Progenitor cell of endocrine pancreas (in vitro differentiated cells): ENCODE measurements around the gene EIF3B. TPM values are rescaled to one million over a fixed set of nuclear protein-coding genes. Genes with fewer than 3 reads are reported as not detected.
"Not testable (repeated sequence)": the region's sequence is repeated elsewhere in the genome, so short reads cannot be mapped to it uniquely, and the experiment has no call there.

Source experiments
- DNase-seq: peaks from one replicate; pipeline ENCODE4 v3.0.0; 2021; ENCODE audit warnings: low spot score; ENCODE audit not compliant: unreplicated experiment
- H3K27ac Mint-ChIP-seq: 2 replicates; pipeline ENCODE4 v1.8.0; 2021; ENCODE audit warnings: mild to moderate bottlenecking, moderate library complexity, mixed read lengths
- H3K27me3 Mint-ChIP-seq: 2 replicates; pipeline ENCODE4 v1.8.0; 2021; ENCODE audit warnings: mixed read lengths
- H3K36me3 Mint-ChIP-seq: 2 replicates; pipeline ENCODE4 v1.8.0; 2022; ENCODE audit warnings: mixed read lengths; ENCODE audit not compliant: insufficient read depth
- H3K4me1 Mint-ChIP-seq: 2 replicates; pipeline ENCODE4 v1.8.0; 2021; ENCODE audit warnings: low read depth, mixed read lengths
- H3K4me3 Mint-ChIP-seq: 2 replicates; pipeline ENCODE4 v1.8.0; 2021; ENCODE audit warnings: low read depth, mild to moderate bottlenecking, moderate library complexity, mixed read lengths
- H3K9me3 Mint-ChIP-seq: 2 replicates; pipeline ENCODE4 v1.8.0; 2021; ENCODE audit warnings: low read depth, mixed read lengths
- CTCF ChIP-seq: fragments of 200-600 bp; sonication (generic); IDR thresholded peaks from one replicate; pipeline ENCODE4 v1.5.0; 2021; ENCODE audit warnings: antibody characterized with exemption, mild to moderate bottlenecking; ENCODE audit not compliant: unreplicated experiment
- total RNA-seq: library from RNA; stranded (reverse); gene quantifications from 2 replicates; pipeline ENCODE4 v1.2.1, GENCODE V29; 2021

Gene EIF3B
- total RNA-seq, 1 donor from 2014 or later = 158 TPM

GRCh38 chr7:2312267-2312929, 42.2 kb upstream of the EIF3B start:
- no peaks in the 10 kb centered on the region for H3K27me3 Mint-ChIP-seq
- peaks cover 5% of the 10 kb centered on the region for H3K4me1 Mint-ChIP-seq
- H3K4me3 Mint-ChIP-seq = peak overlapping the region; percentile 60
- H3K36me3 Mint-ChIP-seq = peaks cover 1% of the 10 kb centered on the region
- no peak for DNase-seq
- TF ChIP-seq CTCF = no peak
- peak overlapping the region; percentile 81 for H3K27ac Mint-ChIP-seq
- no peaks in the 10 kb centered on the region for H3K9me3 Mint-ChIP-seq

DNA sequence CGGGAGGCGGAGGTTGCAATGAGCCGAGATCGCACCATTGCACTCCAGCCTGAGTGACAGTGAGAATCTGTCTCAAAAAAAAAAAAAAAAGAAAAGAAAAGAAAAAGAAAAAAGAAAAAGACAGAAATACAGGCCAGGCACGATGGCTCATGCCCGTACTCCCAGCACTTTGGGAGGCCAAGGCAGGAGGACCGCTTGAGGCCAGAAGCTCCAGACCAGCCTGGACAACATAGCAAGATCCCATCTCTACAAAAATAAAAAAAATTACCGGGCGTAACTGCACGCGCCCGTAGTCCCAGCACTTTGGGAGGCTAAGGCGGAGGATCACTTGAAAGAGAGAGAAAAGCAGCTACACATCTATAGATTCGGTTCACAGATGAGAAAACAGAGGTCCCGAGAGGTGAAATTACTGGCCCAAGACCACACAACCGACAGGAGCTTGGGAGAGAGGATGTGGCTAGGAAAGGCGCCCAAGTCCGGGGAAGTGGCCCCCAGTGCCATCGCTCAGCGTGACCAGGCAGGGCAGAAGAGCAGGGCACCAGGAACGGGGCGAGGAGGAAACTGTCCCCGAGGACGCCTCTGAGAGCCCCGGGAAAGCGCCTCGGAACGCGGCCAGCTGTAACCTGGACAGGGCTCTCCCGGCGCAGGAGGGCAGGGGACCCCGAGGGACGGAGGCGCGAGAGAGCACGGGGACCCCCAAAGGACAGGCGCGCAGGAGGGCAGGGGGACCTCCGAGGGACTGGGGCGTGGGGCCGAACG, 41.0 kb upstream of the EIF3B start:
- peaks cover 1% of the 10 kb centered on the region for H3K36me3 Mint-ChIP-seq
- H3K9me3 Mint-ChIP-seq = no peaks in the 10 kb centered on the region
- peak overlapping the region; percentile 88 for H3K27ac Mint-ChIP-seq
- TF ChIP-seq CTCF = no peak
- peak overlapping the region; percentile 89 for H3K4me3 Mint-ChIP-seq
- peaks cover 5% of the 10 kb centered on the region for H3K4me1 Mint-ChIP-seq
- DNase-seq = no peak
- H3K27me3 Mint-ChIP-seq = peaks cover 4% of the 10 kb centered on the region

DNA sequence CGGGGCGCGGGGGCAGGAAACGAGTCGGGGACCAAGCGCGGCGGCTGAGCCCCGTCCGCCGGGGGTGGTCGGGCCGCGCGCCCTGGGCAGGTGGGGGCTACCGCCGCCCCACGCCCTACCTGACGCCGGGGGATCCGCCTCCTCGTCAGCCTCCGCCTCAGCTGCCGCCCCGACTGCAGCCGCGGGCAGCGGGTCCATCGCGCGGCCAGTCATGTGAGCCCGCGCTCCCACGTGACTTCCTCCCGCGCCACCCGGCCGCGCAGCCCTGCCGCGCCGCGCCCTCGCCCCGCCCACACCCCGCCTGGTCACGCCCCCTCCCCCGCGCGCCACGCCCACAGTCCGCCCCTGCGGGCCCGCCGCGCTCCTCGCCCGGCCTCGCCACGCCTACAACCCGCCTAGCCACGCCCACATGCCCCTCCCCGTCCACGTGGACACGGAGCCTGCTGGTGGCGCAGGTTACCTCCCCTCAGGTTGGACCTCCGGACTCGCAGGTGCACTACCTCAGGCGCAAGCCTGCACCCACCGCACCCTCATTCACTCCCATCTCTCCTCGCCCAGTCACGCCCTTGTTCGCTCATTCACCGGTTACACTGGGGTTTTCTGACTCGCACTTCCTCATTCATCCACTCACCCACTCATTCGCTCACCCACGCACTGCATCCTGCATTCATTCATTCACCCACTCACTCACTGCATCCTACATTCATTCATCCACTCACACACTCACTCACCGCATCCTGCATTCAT, 40.2 kb upstream of the EIF3B start, which contains the start of gene SNX8:
SNX8 (minus strand) TSS at position 233 of the 747 bp plus-strand sequence; CDS start at position 213, 20 bp downstream.
- H3K9me3 Mint-ChIP-seq = no peaks in the 10 kb centered on the region
- TF ChIP-seq CTCF = no peak
- H3K27me3 Mint-ChIP-seq = peaks cover 4% of the 10 kb centered on the region
- H3K4me3 Mint-ChIP-seq = peak within 1 kb of the TSS; percentile 89
- DNase-seq = peak; percentile 99
- H3K36me3 Mint-ChIP-seq = peaks cover 1% of the 10 kb centered on the region
- peaks cover 5% of the 10 kb centered on the region for H3K4me1 Mint-ChIP-seq
- H3K27ac Mint-ChIP-seq = peak within 1 kb of the TSS; percentile 88

DNA sequence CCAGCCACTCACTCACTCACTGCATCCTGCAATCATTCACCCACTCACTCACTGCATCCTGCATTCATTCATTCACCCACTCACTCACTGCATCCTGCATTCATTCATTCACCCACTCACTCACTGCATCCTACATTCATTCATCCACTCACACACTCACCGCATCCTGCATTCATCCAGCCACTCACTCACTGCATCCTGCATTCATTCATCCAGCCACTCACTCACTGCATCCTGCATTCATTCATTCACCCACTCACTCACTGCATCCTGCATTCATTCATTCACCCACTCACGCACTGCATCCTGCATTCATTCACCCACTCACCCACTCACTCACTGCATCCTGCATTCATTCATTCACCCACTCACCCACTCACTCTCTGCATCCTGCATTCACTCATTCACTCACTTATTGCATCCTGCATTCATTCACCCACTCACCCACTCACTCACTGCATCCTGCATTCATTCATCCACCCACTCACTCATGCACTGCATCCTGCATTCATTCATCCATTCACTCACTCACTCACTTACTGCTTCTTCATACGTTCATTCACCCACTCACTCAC, 39.6 kb upstream of the EIF3B start:
- not testable (repeated sequence) for H3K27ac Mint-ChIP-seq, DNase-seq, H3K36me3 Mint-ChIP-seq, H3K4me1 Mint-ChIP-seq, H3K9me3 Mint-ChIP-seq, H3K4me3 Mint-ChIP-seq, H3K27me3 Mint-ChIP-seq

DNA sequence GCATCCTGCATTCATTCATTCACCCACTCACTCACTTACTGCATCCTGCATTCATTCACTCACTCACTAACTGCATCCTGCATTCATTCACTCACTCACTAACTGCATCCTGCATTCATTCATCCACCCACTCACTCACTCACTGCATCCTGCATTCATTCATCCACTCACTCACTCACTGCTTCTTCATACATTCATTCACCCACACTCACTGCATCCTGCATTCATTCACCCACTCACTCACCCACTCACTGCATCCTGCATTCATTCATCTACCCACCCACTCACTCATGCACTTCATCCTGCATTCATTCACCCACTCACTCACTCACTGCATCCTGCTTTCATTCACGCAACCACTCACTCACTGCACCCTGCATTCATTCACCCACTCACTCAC, 38.8 kb upstream of the EIF3B start:
- Mint-ChIP-seq H3K4me3 (no peak overlapping the region), H3K4me1 (peaks cover 5% of the 10 kb centered on the region), H3K27me3 (peaks cover 4% of the 10 kb centered on the region), H3K9me3 (no peaks in the 10 kb centered on the region), H3K36me3 (no peaks in the 10 kb centered on the region), H3K27ac (no peak overlapping the region)
- no peak for DNase-seq
- TF ChIP-seq CTCF = no peak
